Peyer's patch (tissue), 4 donors: ENCODE data around the gene CDK2. TPM values are rescaled to one million over a fixed set of nuclear protein-coding genes. Genes with fewer than 3 reads are reported as not detected.

Experiments used
- DNase-seq, 3 donors: peaks; one replicate each; pipeline ENCODE4 v3.0.0-alpha.2; 2017 to 2019
- H3K27ac ChIP-seq, 4 donors: fragments of 200-600 bp; sonication (generic); one replicate each; pipeline ENCODE4 v1.5.1; 2016 to 2019
- H3K27me3 ChIP-seq, 2 donors: fragments of 200-600 bp; sonication (generic); one replicate each; pipeline ENCODE4 v1.5.1; 2019
- H3K36me3 ChIP-seq, 3 donors: fragments of 200-600 bp; sonication (generic); one replicate each; pipeline ENCODE4 v1.5.1; 2016 to 2019
- H3K4me1 ChIP-seq, 4 donors: fragments of 200-600 bp; sonication (generic); one replicate each; pipeline ENCODE4 v1.5.1; 2016 to 2019
- H3K4me3 ChIP-seq, 4 donors: fragments of 200-600 bp; sonication (generic); 1 replicate in 3 of 4; 2 replicates in 1 of 4; pipeline ENCODE4 v1.5.1; 2016 to 2019; ENCODE audit warnings: mild to moderate bottlenecking in 1 of 4
- H3K9me3 ChIP-seq, 4 donors: fragments of 200-600 bp; sonication (generic); one replicate each; pipeline ENCODE4 v1.5.1; 2016 to 2019; ENCODE audit warnings: mild to moderate bottlenecking in 1 of 4
- POLR2A ChIP-seq, 2 donors: fragments of 450-650 bp; IDR thresholded peaks; one replicate each; pipeline ENCODE4 v1.5.1; 2017; ENCODE audit warnings: antibody characterized with exemption in 2 of 2, mild to moderate bottlenecking in 2 of 2, moderate library complexity in 2 of 2
- total RNA-seq, 4 donors: library from RNA; depleted of rRNA; stranded (reverse); fragments of >200 nt; gene quantifications; one replicate each; pipeline ENCODE4 v1.1.0, GENCODE V29; 2016
- TF ChIP-seq, protein P1 (sequence below), 6 experiments: fragments of 450-650 bp in 4 of 6; fragments of 200-600 bp in 2 of 6; sonication (generic) in 1 of 6; IDR thresholded peaks; one replicate each; pipeline ENCODE4 v1.5.1; 2017 to 2019; ENCODE audit warnings: antibody characterized with exemption in 6 of 6, mild to moderate bottlenecking in 3 of 6, moderate library complexity in 1 of 6

The CDK2 gene
- total RNA-seq, 4 donors from 2014 or later: 7.7 to 55.3 (median 13.4) TPM

GRCh38 chr12:55957106-55957859, 9.3 kb upstream of the CDK2 start:
- Histone ChIP-seq H3K9me3 (no peaks in the 10 kb centered on the region), H3K27me3 (no peaks in the 10 kb centered on the region), H3K36me3 (peaks cover 0 to 22% (median 0%) of the 10 kb centered on the region in 3 donors), H3K4me3 (no peak overlapping the region), H3K27ac (peak overlapping the region in 2 of 4 donors; percentile 5 to 31), H3K4me1 (peaks cover 0 to 10% (median 0%) of the 10 kb centered on the region in 4 donors)
- TF ChIP-seq, protein P1, sequence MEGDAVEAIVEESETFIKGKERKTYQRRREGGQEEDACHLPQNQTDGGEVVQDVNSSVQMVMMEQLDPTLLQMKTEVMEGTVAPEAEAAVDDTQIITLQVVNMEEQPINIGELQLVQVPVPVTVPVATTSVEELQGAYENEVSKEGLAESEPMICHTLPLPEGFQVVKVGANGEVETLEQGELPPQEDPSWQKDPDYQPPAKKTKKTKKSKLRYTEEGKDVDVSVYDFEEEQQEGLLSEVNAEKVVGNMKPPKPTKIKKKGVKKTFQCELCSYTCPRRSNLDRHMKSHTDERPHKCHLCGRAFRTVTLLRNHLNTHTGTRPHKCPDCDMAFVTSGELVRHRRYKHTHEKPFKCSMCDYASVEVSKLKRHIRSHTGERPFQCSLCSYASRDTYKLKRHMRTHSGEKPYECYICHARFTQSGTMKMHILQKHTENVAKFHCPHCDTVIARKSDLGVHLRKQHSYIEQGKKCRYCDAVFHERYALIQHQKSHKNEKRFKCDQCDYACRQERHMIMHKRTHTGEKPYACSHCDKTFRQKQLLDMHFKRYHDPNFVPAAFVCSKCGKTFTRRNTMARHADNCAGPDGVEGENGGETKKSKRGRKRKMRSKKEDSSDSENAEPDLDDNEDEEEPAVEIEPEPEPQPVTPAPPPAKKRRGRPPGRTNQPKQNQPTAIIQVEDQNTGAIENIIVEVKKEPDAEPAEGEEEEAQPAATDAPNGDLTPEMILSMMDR (IDR thresholded peaks at IDR 0.05): no peak
- TF ChIP-seq POLR2A (IDR thresholded peaks at IDR 0.05): no peak
- DNase-seq: peak in 2 of 3 donors; percentile 61 to 63

GRCh38 chr12:55963760-55964159, 2.9 kb upstream of the CDK2 start:
- Histone ChIP-seq H3K27me3 (no peaks in the 10 kb centered on the region), H3K27ac (no peak overlapping the region), H3K4me1 (peaks cover 0 to 11% (median 2%) of the 10 kb centered on the region in 4 donors), H3K4me3 (no peak overlapping the region), H3K9me3 (no peaks in the 10 kb centered on the region), H3K36me3 (no peaks in the 10 kb centered on the region)
- no peak for DNase-seq
- TF ChIP-seq POLR2A (IDR thresholded peaks at IDR 0.05): no peak
- TF ChIP-seq, protein P1 (IDR thresholded peaks at IDR 0.05): no peak

- H3K4me3 ChIP-seq: no peak overlapping the region
- TF ChIP-seq POLR2A (IDR thresholded peaks at IDR 0.05): no peak
- TF ChIP-seq, protein P1 (IDR thresholded peaks at IDR 0.05): no peak
- no peak overlapping the region for H3K27ac ChIP-seq
- H3K27me3 ChIP-seq: no peaks in the 10 kb centered on the region
- H3K9me3 ChIP-seq: no peaks in the 10 kb centered on the region
- H3K4me1 ChIP-seq: peaks cover 0 to 11% (median 2%) of the 10 kb centered on the region in 4 donors
- no peaks in the 10 kb centered on the region for H3K36me3 ChIP-seq
- DNase-seq: no peak
Observed at GRCh38 chr12:55965240-55965639, 1.4 kb upstream of the CDK2 start.

GRCh38 chr12:55965941-55966407, 656 bp upstream of the CDK2 start, which contains the start of gene PMEL:
Gene PMEL, minus strand, starts transcription at chr12:55966042. Its CDS starts 31 bp downstream, at chr12:55966011.
- no peaks in the 10 kb centered on the region for H3K9me3 ChIP-seq
- H3K36me3 ChIP-seq: no peaks in the 10 kb centered on the region
- H3K4me3 ChIP-seq: peak within 1 kb of the TSS; percentile 60 to 79 (median 76)
- peak within 1 kb of the TSS; percentile 69 to 81 (median 78) for H3K27ac ChIP-seq
- TF ChIP-seq POLR2A (IDR thresholded peaks at IDR 0.05): no peak
- TF ChIP-seq, protein P1 (IDR thresholded peaks at IDR 0.05): no peak
- no peak for DNase-seq
- no peaks in the 10 kb centered on the region for H3K27me3 ChIP-seq
- peaks cover 0 to 11% (median 2%) of the 10 kb centered on the region in 4 donors for H3K4me1 ChIP-seq

GRCh38 chr12:55969356-55969755, 2.7 kb downstream of the CDK2 start:
- Histone ChIP-seq H3K27ac (no peak overlapping the region), H3K4me1 (peaks cover 0 to 21% (median 2%) of the 10 kb centered on the region in 4 donors), H3K9me3 (no peaks in the 10 kb centered on the region), H3K36me3 (no peaks in the 10 kb centered on the region), H3K4me3 (no peak overlapping the region), H3K27me3 (no peaks in the 10 kb centered on the region)
- no peak for TF ChIP-seq POLR2A (IDR thresholded peaks at IDR 0.05)
- TF ChIP-seq, protein P1 (IDR thresholded peaks at IDR 0.05): no peak
- DNase-seq: no peak
